Measurements from ENCODE around the gene HRH4.

HRH4 gene

GRCh38 chr18:24429188-24429587, 31.2 kb upstream of the HRH4 start:
- Histone ChIP-seq H3K27ac (replicated peaks) (no peak overlapping the region), H3K4me3 (replicated peaks; ENCODE audit: insufficient read depth, low read length) (no peak overlapping the region), H3K27me3 (ENCODE audit: insufficient read depth, poor library complexity, severe bottlenecking) (no peaks in the 10 kb centered on the region)
- no peak for TF ChIP-seq REST (IDR thresholded peaks at IDR 0.05; ENCODE audit: insufficient replicate concordance, low read depth)
- TF ChIP-seq SPI1 (IDR thresholded peaks at IDR 0.05; ENCODE audit: borderline replicate concordance, low read depth), result no peak
- TF ChIP-seq GABPA (IDR thresholded peaks at IDR 0.05; ENCODE audit: low read depth), result no peak
- TF ChIP-seq CTCF (IDR thresholded peaks at IDR 0.05; ENCODE audit: insufficient read depth, low read length), result no peak
- no peak for TF ChIP-seq POLR2AphosphoS5 (IDR thresholded peaks at IDR 0.05; ENCODE audit: low read depth)
- DNase-seq (ENCODE audit: low read depth in 1 of 2, low spot score in 1 of 2), result no peak

GRCh38 chr18:24432618-24433017, 27.8 kb upstream of the HRH4 start:
- H3K4me3 ChIP-seq (replicated peaks; ENCODE audit: insufficient read depth, low read length), result no peak overlapping the region
- H3K27ac ChIP-seq (replicated peaks), result peak overlapping the region; percentile 21
- no peaks in the 10 kb centered on the region for H3K27me3 ChIP-seq (ENCODE audit: insufficient read depth, poor library complexity, severe bottlenecking)
- TF ChIP-seq REST (IDR thresholded peaks at IDR 0.05; ENCODE audit: insufficient replicate concordance, low read depth) (no peak), GABPA (IDR thresholded peaks at IDR 0.05; ENCODE audit: low read depth) (peak; percentile 24; the same call in 1 of the 2 replicates), CTCF (IDR thresholded peaks at IDR 0.05; ENCODE audit: insufficient read depth, low read length) (no peak), POLR2AphosphoS5 (IDR thresholded peaks at IDR 0.05; ENCODE audit: low read depth) (peak; percentile 53; the same call in 1 of the 2 replicates), SPI1 (IDR thresholded peaks at IDR 0.05; ENCODE audit: borderline replicate concordance, low read depth) (peak; percentile 91)
- DNase-seq (ENCODE audit: low read depth in 1 of 2, low spot score in 1 of 2), result peak; percentile 51 to 77

- H3K27me3 ChIP-seq (ENCODE audit: insufficient read depth, poor library complexity, severe bottlenecking), result no peaks in the 10 kb centered on the region
Measured at GRCh38 chr18:24436939-24437338, 23.5 kb upstream of the HRH4 start.

More at GRCh38 chr18:24436939-24437338, 23.5 kb upstream of the HRH4 start:
- no peak overlapping the region for H3K4me3 ChIP-seq (replicated peaks; ENCODE audit: insufficient read depth, low read length)
- H3K27ac ChIP-seq (replicated peaks), result no peak overlapping the region
- TF ChIP-seq SPI1 (IDR thresholded peaks at IDR 0.05; ENCODE audit: borderline replicate concordance, low read depth), result no peak
- no peak for TF ChIP-seq GABPA (IDR thresholded peaks at IDR 0.05; ENCODE audit: low read depth)
- TF ChIP-seq POLR2AphosphoS5 (IDR thresholded peaks at IDR 0.05; ENCODE audit: low read depth), result no peak
- no peak for TF ChIP-seq REST (IDR thresholded peaks at IDR 0.05; ENCODE audit: insufficient replicate concordance, low read depth)
- no peak for TF ChIP-seq CTCF (IDR thresholded peaks at IDR 0.05; ENCODE audit: insufficient read depth, low read length)
- DNase-seq (ENCODE audit: low read depth in 1 of 2, low spot score in 1 of 2), result no peak

Measured in HL-60 (cell line).